ENCODE measurements around the gene DNER. TPM values are rescaled to one million over a fixed set of nuclear protein-coding genes. Genes with fewer than 3 reads are reported as not detected.
"Not testable (repeated sequence)": the region's sequence is repeated elsewhere in the genome, so short reads cannot be mapped to it uniquely, and the experiment has no call there.

Gene DNER
- 3.0 TPM for polyA plus RNA-seq (2013, experiment 1 of 2)
- polyA plus RNA-seq (2013, experiment 2 of 2), result 4.6 TPM

DNA sequence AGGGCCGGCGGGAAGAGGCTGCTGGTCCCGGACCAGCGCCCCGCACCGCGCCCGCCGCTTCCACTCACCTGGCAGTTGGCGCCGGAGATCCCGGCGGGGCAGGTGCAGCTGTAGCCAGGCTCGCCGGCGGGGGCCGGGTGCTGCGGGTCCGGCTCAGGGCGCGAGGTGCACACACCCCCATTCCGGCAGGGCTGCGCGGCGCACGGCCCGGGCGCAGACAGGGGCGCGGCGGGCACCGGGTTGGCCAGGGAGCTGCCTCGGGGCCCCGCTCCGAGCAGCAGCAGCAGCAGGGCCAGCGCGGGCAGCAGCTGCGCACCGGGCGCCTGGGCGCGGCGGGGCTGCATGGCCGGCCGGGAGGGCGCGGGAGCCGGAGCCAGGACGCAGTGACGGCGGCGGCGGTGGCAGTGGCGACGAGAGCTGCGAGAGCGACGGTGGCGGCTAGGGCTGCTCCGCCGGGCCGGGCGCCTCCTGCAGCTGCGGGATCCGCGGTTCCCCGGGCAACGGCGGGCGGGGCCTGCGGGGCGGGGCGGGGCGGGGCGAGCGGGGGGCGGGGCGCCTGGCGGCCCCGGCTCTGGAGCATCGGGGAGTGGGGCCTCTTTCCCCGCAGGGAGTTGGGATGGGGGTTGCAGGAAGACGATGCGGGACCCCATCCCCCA is at the start of gene DNER:
TSS of gene DNER (minus strand) at position 476 of the 656 bp plus-strand sequence. CDS start at position 344, 132 bp downstream.
- Histone ChIP-seq H3K27ac (ENCODE audit: low read depth, low read length) (no peak within 1 kb of the TSS), H3K27me3 (ENCODE audit: insufficient read depth, low read length) (peaks cover 84% of the 10 kb centered on the region), H3K9ac (ENCODE audit: low read depth, low read length) (no peak within 1 kb of the TSS), H3K4me1 (ENCODE audit: insufficient read depth, low read length) (peaks cover 8% of the 10 kb centered on the region; the same call in 1 of the 2 replicates), H3K36me3 (ENCODE audit: insufficient read depth, low read length) (no peaks in the 10 kb centered on the region), H3K9me3 (ENCODE audit: insufficient read depth, low read depth, low read length) (no peaks in the 10 kb centered on the region; the same call in 1 of the 2 replicates), H3K4me3 (ENCODE audit: low read length) (peak within 1 kb of the TSS; percentile 68)
- WGBS, result under 1% methylated on average over 67 of the region's 84 CpGs

DNA sequence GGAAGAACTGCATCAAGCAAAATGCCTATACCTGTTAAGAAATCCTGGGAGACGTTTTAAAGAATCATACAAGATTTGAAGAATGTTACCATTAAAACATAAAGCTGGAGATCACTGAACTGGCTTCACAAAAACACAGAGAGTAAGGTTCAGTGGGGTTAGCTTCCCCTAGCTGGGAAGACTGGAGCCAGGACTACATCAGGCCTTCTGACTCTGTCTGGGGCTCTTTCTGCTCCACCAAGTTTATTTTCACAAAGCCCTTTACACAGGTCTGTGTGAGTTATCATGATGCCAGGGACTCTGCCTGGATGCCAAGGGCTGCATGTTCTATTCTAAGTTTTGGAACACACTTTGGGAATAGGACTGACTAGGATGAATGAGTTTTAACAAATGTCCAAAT is 47.3 kb upstream of the DNER start:
- Histone ChIP-seq H3K4me1 (ENCODE audit: insufficient read depth, low read length) (peaks cover 12% of the 10 kb centered on the region), H3K27ac (ENCODE audit: low read depth, low read length) (no peak overlapping the region), H3K4me3 (ENCODE audit: low read length) (no peak overlapping the region), H3K27me3 (ENCODE audit: insufficient read depth, low read length) (no peaks in the 10 kb centered on the region), H3K9me3 (ENCODE audit: insufficient read depth, low read depth, low read length) (no peaks in the 10 kb centered on the region), H3K36me3 (ENCODE audit: insufficient read depth, low read length) (peaks cover 29% of the 10 kb centered on the region), H3K9ac (ENCODE audit: low read depth, low read length) (no peak overlapping the region)
- 82% methylated on average over 1 of the region's 1 CpG for WGBS

- not testable (repeated sequence) for H3K27ac ChIP-seq (ENCODE audit: low read depth, low read length); H3K9me3 ChIP-seq (ENCODE audit: insufficient read depth, low read depth, low read length); H3K4me1 ChIP-seq (ENCODE audit: insufficient read depth, low read length); H3K9ac ChIP-seq (ENCODE audit: low read depth, low read length); H3K4me3 ChIP-seq (ENCODE audit: low read length); H3K36me3 ChIP-seq (ENCODE audit: insufficient read depth, low read length); H3K27me3 ChIP-seq (ENCODE audit: insufficient read depth, low read length)
- 96% methylated on average over 9 of the region's 10 CpGs for WGBS
These were observed 43.1 kb upstream of the DNER start for GRCh38 chr2:229757462-229757861.

DNA sequence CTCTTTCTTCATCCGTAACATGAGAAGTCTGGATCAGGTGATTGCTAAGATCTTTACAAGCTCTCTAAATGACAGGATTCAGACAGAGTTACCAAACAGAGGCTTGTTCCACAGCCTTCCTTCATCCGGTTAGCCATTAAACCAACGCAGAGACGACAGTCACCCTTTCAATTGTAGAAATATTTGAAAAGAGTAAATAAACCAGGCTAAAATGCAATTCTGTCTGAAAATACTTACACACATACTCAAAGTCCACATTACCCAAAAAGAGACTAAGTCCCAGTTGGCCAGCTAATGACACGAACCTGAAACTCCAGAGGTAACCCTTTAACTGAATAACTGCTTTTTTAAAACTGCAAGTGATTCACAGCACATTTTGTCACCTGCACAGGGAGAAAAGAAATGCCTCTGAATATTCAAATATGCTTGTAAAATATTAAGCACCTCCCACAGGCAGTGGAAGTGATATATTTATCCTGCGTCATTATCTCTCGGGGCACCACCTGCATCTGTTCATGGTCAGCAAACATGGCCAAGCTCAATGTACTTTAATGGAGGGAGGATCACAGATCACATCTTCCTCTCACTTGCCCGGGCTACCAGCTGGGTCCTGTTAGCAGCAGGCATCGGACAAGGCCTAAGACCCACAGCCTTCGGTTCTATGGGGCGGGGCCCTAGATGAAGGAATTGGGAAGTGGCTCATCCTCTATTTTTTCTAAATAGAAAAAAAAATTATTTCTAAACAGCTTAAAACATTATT is 38.8 kb upstream of the DNER start:
- H3K36me3 ChIP-seq (ENCODE audit: insufficient read depth, low read length), result no peaks in the 10 kb centered on the region
- WGBS, result 93% methylated on average over 9 of the region's 11 CpGs
- H3K9ac ChIP-seq (ENCODE audit: low read depth, low read length), result no peak overlapping the region
- H3K4me3 ChIP-seq (ENCODE audit: low read length), result no peak overlapping the region
- H3K9me3 ChIP-seq (ENCODE audit: insufficient read depth, low read depth, low read length), result no peaks in the 10 kb centered on the region
- no peaks in the 10 kb centered on the region for H3K4me1 ChIP-seq (ENCODE audit: insufficient read depth, low read length)
- no peak overlapping the region for H3K27ac ChIP-seq (ENCODE audit: low read depth, low read length)
- no peaks in the 10 kb centered on the region for H3K27me3 ChIP-seq (ENCODE audit: insufficient read depth, low read length)

DNA sequence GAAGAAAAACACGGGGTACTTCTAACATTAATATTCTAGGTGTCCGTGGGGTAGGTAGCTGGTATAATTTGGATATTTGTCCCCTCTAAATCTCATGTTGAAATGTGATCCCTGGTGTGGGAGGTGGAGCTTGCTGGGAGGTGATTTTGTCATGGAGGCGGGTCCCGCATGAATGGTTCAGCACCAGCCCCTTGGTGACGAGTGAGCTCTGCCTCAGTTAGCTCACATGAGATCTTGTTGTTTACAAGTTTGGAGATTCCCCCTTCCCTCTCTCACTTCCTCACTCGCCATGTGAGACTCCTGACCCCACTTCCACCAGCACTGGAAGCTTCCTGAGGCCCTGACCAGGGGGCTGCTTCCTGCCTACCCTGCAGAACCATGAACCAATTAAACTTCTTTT is 35.4 kb upstream of the DNER start:
- no peak overlapping the region for H3K9ac ChIP-seq (ENCODE audit: low read depth, low read length)
- no peak overlapping the region for H3K4me3 ChIP-seq (ENCODE audit: low read length)
- H3K27ac ChIP-seq (ENCODE audit: low read depth, low read length), result no peak overlapping the region
- WGBS, result 95% methylated on average over 6 of the region's 6 CpGs
- no peaks in the 10 kb centered on the region for H3K4me1 ChIP-seq (ENCODE audit: insufficient read depth, low read length)
- H3K27me3 ChIP-seq (ENCODE audit: insufficient read depth, low read length), result no peaks in the 10 kb centered on the region
- H3K9me3 ChIP-seq (ENCODE audit: insufficient read depth, low read depth, low read length), result peaks cover 2% of the 10 kb centered on the region; the same call in 1 of the 2 replicates
- no peaks in the 10 kb centered on the region for H3K36me3 ChIP-seq (ENCODE audit: insufficient read depth, low read length)

GRCh38 chr2:229748950-229749349 is 34.6 kb upstream of the DNER start:
- Histone ChIP-seq H3K4me1 (ENCODE audit: insufficient read depth, low read length) (no peaks in the 10 kb centered on the region), H3K27me3 (ENCODE audit: insufficient read depth, low read length) (no peaks in the 10 kb centered on the region)
- 90% methylated on average over 3 of the region's 3 CpGs for WGBS

DNA sequence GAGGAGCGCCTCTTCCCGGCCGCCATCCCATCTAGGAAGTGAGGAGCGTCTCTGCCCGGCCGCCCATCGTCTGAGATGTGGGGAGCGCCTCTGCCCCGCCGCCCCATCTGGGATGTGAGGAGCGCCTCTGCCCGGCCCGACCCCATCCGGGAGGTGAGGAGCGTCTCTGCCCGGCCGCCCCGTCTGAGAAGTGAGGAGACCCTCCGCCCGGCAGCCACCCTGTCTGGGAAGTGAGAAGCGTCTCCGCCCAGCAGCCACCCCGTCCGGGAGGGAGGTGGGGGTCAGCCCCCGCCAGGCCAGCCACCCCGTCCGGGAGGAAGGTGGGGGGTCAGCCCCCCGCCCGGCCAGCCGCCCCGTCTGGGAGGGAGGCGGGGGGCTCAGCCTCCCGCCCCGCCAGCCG is 28.3 kb upstream of the DNER start:
- H3K27ac ChIP-seq (ENCODE audit: low read depth, low read length); H3K4me1 ChIP-seq (ENCODE audit: insufficient read depth, low read length); H3K36me3 ChIP-seq (ENCODE audit: insufficient read depth, low read length); H3K9ac ChIP-seq (ENCODE audit: low read depth, low read length); H3K27me3 ChIP-seq (ENCODE audit: insufficient read depth, low read length); H3K4me3 ChIP-seq (ENCODE audit: low read length): not testable (repeated sequence)
- WGBS, result 95% methylated on average over 21 of the region's 35 CpGs
- peaks cover 25% of the 10 kb centered on the region for H3K9me3 ChIP-seq (ENCODE audit: insufficient read depth, low read depth, low read length)

More at GRCh38 chr2:229748950-229749349, 34.6 kb upstream of the DNER start:
- Histone ChIP-seq H3K36me3 (ENCODE audit: insufficient read depth, low read length) (no peaks in the 10 kb centered on the region), H3K27ac (ENCODE audit: low read depth, low read length) (no peak overlapping the region), H3K4me3 (ENCODE audit: low read length) (no peak overlapping the region), H3K9ac (ENCODE audit: low read depth, low read length) (no peak overlapping the region), H3K9me3 (ENCODE audit: insufficient read depth, low read depth, low read length) (peaks cover 8% of the 10 kb centered on the region; the same call in 1 of the 2 replicates)

DNA sequence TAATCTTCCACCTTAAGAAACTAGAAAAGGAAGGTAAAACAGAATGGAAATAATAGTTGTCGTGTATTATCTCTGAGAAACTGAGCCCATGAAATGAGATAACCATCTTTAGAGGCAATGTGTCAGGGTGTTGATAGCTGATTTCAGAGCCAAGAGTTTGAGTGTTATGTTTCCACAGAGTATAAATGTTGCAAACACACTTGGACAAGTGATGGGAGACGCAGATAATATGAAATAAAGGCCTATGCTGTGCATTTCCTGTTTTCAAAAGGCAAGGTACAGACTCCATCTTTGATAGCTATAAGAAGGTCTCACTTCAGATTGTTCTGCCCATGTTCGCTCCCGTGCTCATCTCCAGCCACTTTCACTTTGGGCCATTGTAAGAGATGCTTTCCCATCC is 25.9 kb upstream of the DNER start:
- H3K36me3 ChIP-seq (ENCODE audit: insufficient read depth, low read length), result no peaks in the 10 kb centered on the region
- H3K9me3 ChIP-seq (ENCODE audit: insufficient read depth, low read depth, low read length), result peaks cover 34% of the 10 kb centered on the region
- no peak overlapping the region for H3K4me3 ChIP-seq (ENCODE audit: low read length)
- H3K4me1 ChIP-seq (ENCODE audit: insufficient read depth, low read length), result no peaks in the 10 kb centered on the region
- H3K27ac ChIP-seq (ENCODE audit: low read depth, low read length), result no peak overlapping the region
- H3K27me3 ChIP-seq (ENCODE audit: insufficient read depth, low read length), result no peaks in the 10 kb centered on the region
- 94% methylated on average over 4 of the region's 4 CpGs for WGBS
- no peak overlapping the region for H3K9ac ChIP-seq (ENCODE audit: low read depth, low read length)

DNA sequence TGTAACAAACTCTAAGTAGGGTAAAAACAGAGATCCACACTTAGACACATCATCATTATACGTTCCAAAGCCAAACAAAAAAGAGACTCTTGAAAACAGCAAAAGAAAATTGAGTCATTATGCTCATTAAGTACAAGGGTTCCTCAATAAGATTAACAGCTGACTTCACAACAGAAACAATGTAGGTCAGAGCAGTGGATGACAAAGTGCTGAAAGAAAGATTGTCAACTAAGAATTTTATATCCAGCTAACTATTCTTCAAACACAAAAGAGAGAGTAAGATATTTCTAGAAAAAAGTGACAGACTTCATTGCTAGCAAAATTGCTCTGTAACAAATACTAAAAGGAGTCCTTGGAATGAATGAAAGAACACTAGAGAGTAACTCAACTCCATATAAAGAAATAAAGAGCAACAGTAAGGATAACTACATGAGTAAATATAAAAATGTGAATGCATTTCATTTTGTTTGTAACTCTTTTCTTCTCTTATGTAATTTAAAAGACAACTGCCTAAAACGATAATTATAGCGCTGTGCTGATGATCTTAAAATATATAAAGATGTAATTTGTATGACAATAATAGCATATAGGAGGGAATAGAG is 23.8 kb upstream of the DNER start:
- 86% methylated on average over 1 of the region's 3 CpGs for WGBS
- H3K4me3 ChIP-seq (ENCODE audit: low read length), result no peak overlapping the region

GRCh38 chr2:229734410-229734809 is 20.1 kb upstream of the DNER start:
- H3K36me3 ChIP-seq (ENCODE audit: insufficient read depth, low read length), result no peaks in the 10 kb centered on the region
- no peak overlapping the region for H3K9ac ChIP-seq (ENCODE audit: low read depth, low read length)
- H3K4me3 ChIP-seq (ENCODE audit: low read length), result no peak overlapping the region
- 63% methylated on average over 1 of the region's 1 CpG for WGBS
- H3K27ac ChIP-seq (ENCODE audit: low read depth, low read length), result peak overlapping the region; percentile 57; the same call in 1 of the 2 replicates
- H3K9me3 ChIP-seq (ENCODE audit: insufficient read depth, low read depth, low read length), result peaks cover 26% of the 10 kb centered on the region
- no peaks in the 10 kb centered on the region for H3K27me3 ChIP-seq (ENCODE audit: insufficient read depth, low read length)
- peaks cover 17% of the 10 kb centered on the region for H3K4me1 ChIP-seq (ENCODE audit: insufficient read depth, low read length)

More for the DNA sequence above, 23.8 kb upstream of the DNER start:
- Histone ChIP-seq H3K36me3 (ENCODE audit: insufficient read depth, low read length) (no peaks in the 10 kb centered on the region), H3K9me3 (ENCODE audit: insufficient read depth, low read depth, low read length) (peaks cover 26% of the 10 kb centered on the region), H3K27me3 (ENCODE audit: insufficient read depth, low read length) (no peaks in the 10 kb centered on the region), H3K4me1 (ENCODE audit: insufficient read depth, low read length) (peaks cover 15% of the 10 kb centered on the region), H3K9ac (ENCODE audit: low read depth, low read length) (no peak overlapping the region), H3K27ac (ENCODE audit: low read depth, low read length) (no peak overlapping the region)

DNA sequence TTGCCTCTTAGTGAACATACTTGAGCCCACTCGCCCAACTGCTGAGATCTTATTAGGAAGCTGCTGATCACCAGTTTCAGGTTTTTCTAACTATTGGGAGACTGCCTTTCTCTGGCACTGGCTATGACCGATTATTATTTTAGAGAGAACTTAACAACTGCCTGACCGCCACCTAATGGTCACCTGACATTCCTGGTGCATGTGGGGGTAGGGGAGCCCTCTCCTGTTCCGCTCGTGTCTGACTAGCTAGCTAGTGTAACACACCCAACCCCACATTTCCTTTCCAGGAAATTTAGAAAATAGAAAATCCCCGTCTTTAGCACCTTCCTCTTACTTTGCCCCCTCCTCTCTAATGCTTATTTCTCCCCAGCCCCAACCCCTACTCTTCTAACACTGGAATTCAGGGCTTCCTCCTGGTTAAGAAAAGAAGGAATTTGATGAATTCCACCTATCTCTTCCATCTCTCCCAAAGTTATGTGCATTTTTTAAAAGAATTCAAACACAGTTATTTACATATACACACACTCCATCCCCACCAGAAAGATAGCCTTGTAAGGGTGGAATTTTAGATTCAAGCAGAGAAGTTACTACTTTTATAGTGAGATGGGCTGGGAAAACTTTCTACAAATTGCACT is 19.4 kb upstream of the DNER start:
- WGBS, result 57% methylated on average over 6 of the region's 6 CpGs

More for the DNA sequence above, 19.4 kb upstream of the DNER start:
- H3K36me3 ChIP-seq (ENCODE audit: insufficient read depth, low read length), result no peaks in the 10 kb centered on the region
- peaks cover 19% of the 10 kb centered on the region for H3K9me3 ChIP-seq (ENCODE audit: insufficient read depth, low read depth, low read length)
- no peaks in the 10 kb centered on the region for H3K27me3 ChIP-seq (ENCODE audit: insufficient read depth, low read length)
- peak overlapping the region; percentile 59; the same call in 1 of the 2 replicates for H3K27ac ChIP-seq (ENCODE audit: low read depth, low read length)
- H3K9ac ChIP-seq (ENCODE audit: low read depth, low read length), result no peak overlapping the region
- no peak overlapping the region for H3K4me3 ChIP-seq (ENCODE audit: low read length)
- peaks cover 17% of the 10 kb centered on the region for H3K4me1 ChIP-seq (ENCODE audit: insufficient read depth, low read length)

Data from HUES64 (cell line).